HG03139 (cell line): ENCODE results near the gene KPNA6.
"Not testable (repeated sequence)": the region's sequence is repeated elsewhere in the genome, so short reads cannot be mapped to it uniquely, and the experiment has no call there.

ENCODE experiments used
- ATAC-seq: cut with Tn5 transposase; IDR thresholded peaks from one replicate; pipeline ENCODE4 v1.9.1; 2021; ENCODE audit not compliant: unreplicated experiment

The KPNA6 gene

GRCh38 chr1:32107742-32108661 is at the start of gene KPNA6:
TSS of gene KPNA6 (plus strand) at chr1:32108056. CDS start at chr1:32108131, 75 bp downstream.
- ATAC-seq: peak; percentile 62

- no peak for ATAC-seq
Observed at GRCh38 chr1:32060914-32061313, 46.9 kb upstream of the KPNA6 start.

GRCh38 chr1:32062867-32063230 is 45.0 kb upstream of the KPNA6 start:
- no peak for ATAC-seq

GRCh38 chr1:32063261-32063681 is 44.6 kb upstream of the KPNA6 start:
- no peak for ATAC-seq

GRCh38 chr1:32065613-32066488 is 42.0 kb upstream of the KPNA6 start:
- not testable (repeated sequence) for ATAC-seq

GRCh38 chr1:32066489-32066873 is 41.4 kb upstream of the KPNA6 start:
- no peak for ATAC-seq

GRCh38 chr1:32068957-32069588 is 38.8 kb upstream of the KPNA6 start:
- ATAC-seq: no peak

- no peak for ATAC-seq
Observed at GRCh38 chr1:32071758-32072621, 35.9 kb upstream of the KPNA6 start.

GRCh38 chr1:32072622-32073298 is 35.1 kb upstream of the KPNA6 start, which contains the start of gene TMEM39B:
TSS of gene TMEM39B (plus strand) at chr1:32072939. CDS start at chr1:32073048, 109 bp downstream.
- peak; percentile 71 for ATAC-seq

GRCh38 chr1:32073299-32074229 is 34.3 kb upstream of the KPNA6 start:
- no peak for ATAC-seq

GRCh38 chr1:32074841-32075240 is 33.0 kb upstream of the KPNA6 start:
- ATAC-seq: no peak

GRCh38 chr1:32077451-32077850 is 30.4 kb upstream of the KPNA6 start:
- ATAC-seq: no peak

- no peak for ATAC-seq
Observed at GRCh38 chr1:32082022-32082421, 25.8 kb upstream of the KPNA6 start.

GRCh38 chr1:32086381-32086780 is 21.5 kb upstream of the KPNA6 start:
- ATAC-seq: not testable (repeated sequence)

GRCh38 chr1:32091176-32091575 is 16.7 kb upstream of the KPNA6 start:
- no peak for ATAC-seq

- ATAC-seq: no peak
Observed at GRCh38 chr1:32091591-32091990, 16.3 kb upstream of the KPNA6 start.

- ATAC-seq: no peak
Observed at GRCh38 chr1:32094746-32095521, 12.9 kb upstream of the KPNA6 start.

- no peak for ATAC-seq
Observed at GRCh38 chr1:32099426-32099825, 8.4 kb upstream of the KPNA6 start.
